Skeletal muscle satellite cell (primary cell): ENCODE results near the gene ATP6AP1. TPM values are rescaled to one million over a fixed set of nuclear protein-coding genes. Genes with fewer than 3 reads are reported as not detected.

Experiments
- H3K27me3 ChIP-seq: 2 replicates; pipeline ENCODE4 v1.7.0; 2013; ENCODE audit warnings: low read length; ENCODE audit not compliant: control insufficient read depth, insufficient read depth
- H3K36me3 ChIP-seq: 2 replicates; pipeline ENCODE4 v1.7.0; 2013; ENCODE audit warnings: mild to moderate bottlenecking, control low read depth, low read length; ENCODE audit not compliant: insufficient read depth
- H3K4me1 ChIP-seq: 2 replicates; pipeline ENCODE4 v1.7.0; 2013; ENCODE audit warnings: low read length; ENCODE audit not compliant: control insufficient read depth, insufficient read depth
- H3K4me2 ChIP-seq: 2 replicates; pipeline ENCODE4 v1.7.0; 2013; ENCODE audit warnings: mild to moderate bottlenecking, low read length
- H3K4me3 ChIP-seq: 2 replicates; pipeline ENCODE4 v1.7.0; 2013; ENCODE audit warnings: low read length
- H3K9ac ChIP-seq: 2 replicates; pipeline ENCODE4 v1.7.0; 2013; ENCODE audit warnings: mild to moderate bottlenecking, low read depth, low read length, moderate library complexity
- H3K9me3 ChIP-seq: replicated peaks from 2 replicates; pipeline ENCODE4 v1.7.0; 2013; ENCODE audit warnings: mild to moderate bottlenecking, control low read depth, low read length
- small RNA-seq: library from RNA; depleted of rRNA; stranded (forward); fragments of <200 nt; gene quantifications from one replicate; pipeline ENCODE3, GENCODE V24; 2012

Gene ATP6AP1

GRCh38 chrX:154483325-154483724 lies 54.8 kb downstream of the ATP6AP1 start:
- Histone ChIP-seq H3K36me3 (peaks cover 21% of the 10 kb centered on the region), H3K4me1 (peaks cover 30% of the 10 kb centered on the region), H3K9me3 (no peaks in the 10 kb centered on the region), H3K4me2 (no peak overlapping the region), H3K4me3 (no peak overlapping the region), H3K27me3 (no peaks in the 10 kb centered on the region), H3K9ac (no peak overlapping the region)

GRCh38 chrX:154484255-154485149 lies 56.0 kb downstream of the ATP6AP1 start:
- H3K9me3 ChIP-seq: no peaks in the 10 kb centered on the region
- peak overlapping the region; percentile 77 for H3K4me3 ChIP-seq
- no peaks in the 10 kb centered on the region for H3K27me3 ChIP-seq
- peaks cover 26% of the 10 kb centered on the region for H3K36me3 ChIP-seq
- H3K9ac ChIP-seq: no peak overlapping the region
- H3K4me1 ChIP-seq: peaks cover 27% of the 10 kb centered on the region
- H3K4me2 ChIP-seq: peak overlapping the region; percentile 85

- no peaks in the 10 kb centered on the region for H3K27me3 ChIP-seq
- peaks cover 26% of the 10 kb centered on the region for H3K36me3 ChIP-seq
- no peaks in the 10 kb centered on the region for H3K9me3 ChIP-seq
- peak overlapping the region; percentile 73 for H3K9ac ChIP-seq
- H3K4me3 ChIP-seq: peak overlapping the region; percentile 77
- peak overlapping the region; percentile 85 for H3K4me2 ChIP-seq
- H3K4me1 ChIP-seq: peaks cover 27% of the 10 kb centered on the region
Observed at GRCh38 chrX:154485150-154486051, 56.9 kb downstream of the ATP6AP1 start.

GRCh38 chrX:154486052-154486395 lies 57.5 kb downstream of the ATP6AP1 start:
- peak overlapping the region; percentile 73 for H3K9ac ChIP-seq
- peak overlapping the region; percentile 85 for H3K4me2 ChIP-seq
- H3K27me3 ChIP-seq: no peaks in the 10 kb centered on the region
- H3K9me3 ChIP-seq: no peaks in the 10 kb centered on the region
- H3K4me1 ChIP-seq: peaks cover 27% of the 10 kb centered on the region
- H3K36me3 ChIP-seq: peaks cover 26% of the 10 kb centered on the region
- H3K4me3 ChIP-seq: peak overlapping the region; percentile 77

Small RNA genes lying within 50 kb of the gene (small RNA-seq; reads per million reads assigned to genes)
- gene MIR6858 (not detected), gene SNORA70 (not detected)
